Activated CD8-positive, alpha-beta T cell treated with anti-CD3 and anti-CD28 coated beads, Interleukin-2, amount 10 ng/mL, durations not matched to agents 7 days and 5 days (primary cell): ENCODE results near the gene PRRT2. TPM values are rescaled to one million over a fixed set of nuclear protein-coding genes. Genes with fewer than 3 reads are reported as not detected.
A peak's percentile ranks its signal among the peaks of the same experiment; 100 is the strongest.
"Not testable (repeated sequence)": the region's sequence is repeated elsewhere in the genome, so short reads cannot be mapped to it uniquely, and the experiment has no call there.

Source experiments
- ATAC-seq: fragments of 150-1000 bp; cut with Tn5 transposase; one replicate; pipeline ENCODE4 v1.10.0; 2021; ENCODE audit warnings: moderate library complexity
- CTCF ChIA-PET: fragments of 350-600 bp; sonication (Branson Sonifier 250); formaldehyde crosslinking; loops from one replicate; lab custom pipeline; 2021; ENCODE audit warnings: antibody characterized with exemption; lab: Charles Lee
- POLR2A ChIA-PET: fragments of 350-600 bp; sonication (Branson Sonifier 250); formaldehyde crosslinking; loops from one replicate; lab custom pipeline; 2021; ENCODE audit warnings: antibody characterized with exemption; lab: Charles Lee
- DNase-seq: peaks from one replicate; pipeline ENCODE4 v3.0.0-alpha.2; 2020
- H3K27ac Mint-ChIP-seq: one replicate; pipeline ENCODE4 v1.8.0; 2021; ENCODE audit warnings: mild to moderate bottlenecking, mixed read lengths
- H3K27me3 Mint-ChIP-seq: one replicate; pipeline ENCODE4 v1.8.0; 2021; ENCODE audit warnings: low read depth, mixed read lengths
- H3K36me3 Mint-ChIP-seq: one replicate; pipeline ENCODE4 v1.8.0; 2021; ENCODE audit warnings: low read depth, mixed read lengths
- H3K4me1 Mint-ChIP-seq: one replicate; pipeline ENCODE4 v1.8.0; 2021; ENCODE audit warnings: low read depth, mixed read lengths
- H3K4me3 Mint-ChIP-seq: one replicate; pipeline ENCODE4 v1.8.0; 2021; ENCODE audit warnings: mild to moderate bottlenecking, mixed read lengths
- H3K9me3 Mint-ChIP-seq: one replicate; pipeline ENCODE4 v1.8.0; 2022; ENCODE audit warnings: mixed read lengths; ENCODE audit not compliant: insufficient read depth
- total RNA-seq, 2 experiments: library from RNA; stranded (reverse); gene quantifications; one replicate each; pipeline ENCODE4 v1.2.3, GENCODE V29; 2021

The PRRT2 gene
- total RNA-seq, 2 experiments from 2014 or later: 0.16 to 0.83 TPM

- DNase-seq: no peak
- Mint-ChIP-seq H3K36me3 (peaks cover 59% of the 10 kb centered on the region), H3K27ac (peak overlapping the region; percentile 96), H3K9me3 (no peaks in the 10 kb centered on the region), H3K4me3 (peak overlapping the region; percentile 100), H3K4me1 (peaks cover 41% of the 10 kb centered on the region), H3K27me3 (no peaks in the 10 kb centered on the region)
- ChIA-PET CTCF (interaction anchor here (0.9 to 5.3 kb wide), 5 partner anchors 7 to 91 kb away, joined by 3 to 64 read pairs (median 36); partner anchors contain the start of gene PAGR1), POLR2A (interaction anchor here (0.5 to 6.9 kb wide), 5 partner anchors 10 to 100 kb away, joined by 3 to 89 read pairs (median 27); partner anchors contain the start of genes C16orf54 and MAZ)
- ATAC-seq: no peak
Observed at GRCh38 chr16:29791845-29792807, 19.9 kb upstream of the PRRT2 start.

- H3K27me3 Mint-ChIP-seq, H3K9me3 Mint-ChIP-seq, DNase-seq, ATAC-seq: not testable (repeated sequence)
- peaks cover 41% of the 10 kb centered on the region for H3K4me1 Mint-ChIP-seq
- peak overlapping the region; percentile 65 for H3K27ac Mint-ChIP-seq
- peak overlapping the region; percentile 100 for H3K4me3 Mint-ChIP-seq
- ChIA-PET CTCF (interaction anchor here (2.0 to 5.3 kb wide), 3 partner anchors 8 to 92 kb away, joined by 9 to 64 read pairs (median 36); no protein-coding TSS in a partner anchor), POLR2A (interaction anchor here (1.0 to 6.9 kb wide), 3 partner anchors 9 to 48 kb away, joined by 3 to 89 read pairs (median 57); partner anchors contain the start of gene MAZ)
- peaks cover 68% of the 10 kb centered on the region for H3K36me3 Mint-ChIP-seq
Observed at GRCh38 chr16:29793153-29793552, 18.8 kb upstream of the PRRT2 start.

- H3K36me3 Mint-ChIP-seq: peaks cover 77% of the 10 kb centered on the region
- POLR2A ChIA-PET: interaction anchor here (1.0 to 6.9 kb wide), 3 partner anchors 8 to 49 kb away, joined by 3 to 89 read pairs (median 57); partner anchors contain the start of gene MAZ
- no peak for DNase-seq
Observed at GRCh38 chr16:29794231-29794710, 17.7 kb upstream of the PRRT2 start.

GRCh38 chr16:29802416-29802935 lies 9.5 kb upstream of the PRRT2 start:
- POLR2A ChIA-PET: interaction anchor here (0.5 to 5.4 kb wide), 2 partner anchors 10 to 22 kb away, joined by 4 to 89 read pairs; partner anchors contain the start of gene KIF22
- Mint-ChIP-seq H3K4me3 (no peak overlapping the region), H3K4me1 (peaks cover 27% of the 10 kb centered on the region), H3K27ac (peak overlapping the region; percentile 60), H3K27me3 (no peaks in the 10 kb centered on the region), H3K9me3 (no peaks in the 10 kb centered on the region), H3K36me3 (peaks cover 63% of the 10 kb centered on the region)
- CTCF ChIA-PET: interaction anchor here (1.5 to 3.1 kb wide), 5 partner anchors 11 to 102 kb away, joined by 4 to 36 read pairs (median 9); partner anchors contain the start of genes KIF22 and PAGR1
- no peak for ATAC-seq
- no peak for DNase-seq

More at GRCh38 chr16:29794231-29794710, 17.7 kb upstream of the PRRT2 start:
- ATAC-seq: no peak
- H3K9me3 Mint-ChIP-seq: no peaks in the 10 kb centered on the region
- no peak overlapping the region for H3K4me3 Mint-ChIP-seq
- no peaks in the 10 kb centered on the region for H3K27me3 Mint-ChIP-seq
- peaks cover 41% of the 10 kb centered on the region for H3K4me1 Mint-ChIP-seq
- no peak overlapping the region for H3K27ac Mint-ChIP-seq
- CTCF ChIA-PET: interaction anchor here (1.1 to 2.2 kb wide), 5 partner anchors 9 to 54 kb away, joined by 3 to 9 read pairs (median 7); partner anchors contain the start of gene PAGR1

GRCh38 chr16:29804020-29804419 lies 8.0 kb upstream of the PRRT2 start:
- DNase-seq: no peak
- H3K4me3 Mint-ChIP-seq: peak overlapping the region; percentile 89
- peaks cover 64% of the 10 kb centered on the region for H3K36me3 Mint-ChIP-seq
- POLR2A ChIA-PET: interaction anchor here (0.6 to 5.4 kb wide), 9 partner anchors 11 to 127 kb away, joined by 3 to 89 read pairs (median 5); partner anchors contain the start of genes KIF22 and PAGR1
- ATAC-seq: no peak
- CTCF ChIA-PET: interaction anchor here (1.2 to 3.1 kb wide), 9 partner anchors 9 to 228 kb away, joined by 3 to 36 read pairs (median 9); partner anchors contain the start of genes KIF22 and PAGR1
- peak overlapping the region; percentile 93 for H3K27ac Mint-ChIP-seq
- H3K27me3 Mint-ChIP-seq: no peaks in the 10 kb centered on the region
- H3K9me3 Mint-ChIP-seq: no peaks in the 10 kb centered on the region
- H3K4me1 Mint-ChIP-seq: peaks cover 37% of the 10 kb centered on the region

GRCh38 chr16:29804455-29805231 lies 7.3 kb upstream of the PRRT2 start:
- Mint-ChIP-seq H3K4me3 (peak overlapping the region; percentile 89), H3K9me3 (no peaks in the 10 kb centered on the region), H3K27me3 (no peaks in the 10 kb centered on the region), H3K36me3 (peaks cover 63% of the 10 kb centered on the region), H3K27ac (peak overlapping the region; percentile 93), H3K4me1 (peaks cover 40% of the 10 kb centered on the region)
- DNase-seq (no peak), ATAC-seq (no peak)
- POLR2A ChIA-PET: interaction anchor here (0.6 to 5.4 kb wide), 8 partner anchors 12 to 128 kb away, joined by 3 to 89 read pairs (median 6); partner anchors contain the start of genes KIF22 and PAGR1
- CTCF ChIA-PET: interaction anchor here (0.6 to 3.1 kb wide), 10 partner anchors 10 to 228 kb away, joined by 3 to 36 read pairs (median 8); partner anchors contain the start of genes KIF22 and PAGR1

- Mint-ChIP-seq H3K36me3 (peaks cover 70% of the 10 kb centered on the region), H3K4me3 (peak overlapping the region; percentile 89), H3K27ac (peak overlapping the region; percentile 93), H3K4me1 (peaks cover 48% of the 10 kb centered on the region), H3K27me3 (no peaks in the 10 kb centered on the region), H3K9me3 (no peaks in the 10 kb centered on the region)
- ChIA-PET POLR2A (interaction anchor here (1.1 to 5.4 kb wide), 8 partner anchors 11 to 105 kb away, joined by 3 to 89 read pairs (median 6); partner anchors contain the start of genes KIF22 and PAGR1), CTCF (interaction anchor here (0.8 to 3.1 kb wide), 6 partner anchors 10 to 105 kb away, joined by 3 to 36 read pairs (median 14); partner anchors contain the start of genes KIF22 and PAGR1)
- ATAC-seq: peak; percentile 72
- DNase-seq: peak; percentile 99
Observed at GRCh38 chr16:29805232-29806098, 6.5 kb upstream of the PRRT2 start.

GRCh38 chr16:29806099-29806579 lies 5.9 kb upstream of the PRRT2 start, which contains the start of gene MAZ:
TSS of gene MAZ (plus strand) at chr16:29806529. CDS start at chr16:29806702, 173 bp downstream.
- Mint-ChIP-seq H3K4me3 (peak within 1 kb of the TSS; percentile 96), H3K9me3 (no peaks in the 10 kb centered on the region), H3K27me3 (no peaks in the 10 kb centered on the region), H3K27ac (peak within 1 kb of the TSS; percentile 98), H3K36me3 (peaks cover 71% of the 10 kb centered on the region), H3K4me1 (peaks cover 55% of the 10 kb centered on the region)
- no peak for DNase-seq
- ATAC-seq: no peak
- ChIA-PET POLR2A (interaction anchor here (0.6 to 4.8 kb wide), 7 partner anchors 10 to 140 kb away, joined by 3 to 57 read pairs (median 5); partner anchors contain the start of genes KIF22 and PAGR1), CTCF (interaction anchor here (0.8 to 4.4 kb wide), 6 partner anchors 11 to 200 kb away, joined by 3 to 70 read pairs (median 14); partner anchors contain the start of genes KIF22 and PAGR1)
